Neuron (in vitro differentiated cells): ENCODE measurements around the gene FAF1.
"Not testable (repeated sequence)": the region's sequence is repeated elsewhere in the genome, so short reads cannot be mapped to it uniquely, and the experiment has no call there.

Experiments
- H2AFZ ChIP-seq: one replicate; pipeline ENCODE4 v1.6.1; 2013; ENCODE audit warnings: low read depth, mild to moderate bottlenecking, inconsistent platforms, low read length, moderate library complexity
- H3K27me3 ChIP-seq: one replicate; pipeline ENCODE4 v1.6.1; 2013; ENCODE audit warnings: low read length; ENCODE audit not compliant: insufficient read depth
- H3K36me3 ChIP-seq: one replicate; pipeline ENCODE4 v1.6.1; 2013; ENCODE audit warnings: low read length; ENCODE audit not compliant: insufficient read depth
- H3K4me1 ChIP-seq: one replicate; pipeline ENCODE4 v1.6.1; 2013; ENCODE audit warnings: low read length; ENCODE audit not compliant: insufficient read depth
- H3K4me3 ChIP-seq: 2 replicates; pipeline ENCODE4 v1.5.1; 2013; ENCODE audit warnings: mild to moderate bottlenecking, low read length, moderate library complexity
- H3K9me3 ChIP-seq: one replicate; pipeline ENCODE4 v1.6.1; 2013; ENCODE audit warnings: low read length

FAF1 gene

GRCh38 chr1:50906050-50906449 lies 54.0 kb downstream of the FAF1 start:
- H3K9me3 ChIP-seq, H3K36me3 ChIP-seq, H2AFZ ChIP-seq: not testable (repeated sequence)

DNA sequence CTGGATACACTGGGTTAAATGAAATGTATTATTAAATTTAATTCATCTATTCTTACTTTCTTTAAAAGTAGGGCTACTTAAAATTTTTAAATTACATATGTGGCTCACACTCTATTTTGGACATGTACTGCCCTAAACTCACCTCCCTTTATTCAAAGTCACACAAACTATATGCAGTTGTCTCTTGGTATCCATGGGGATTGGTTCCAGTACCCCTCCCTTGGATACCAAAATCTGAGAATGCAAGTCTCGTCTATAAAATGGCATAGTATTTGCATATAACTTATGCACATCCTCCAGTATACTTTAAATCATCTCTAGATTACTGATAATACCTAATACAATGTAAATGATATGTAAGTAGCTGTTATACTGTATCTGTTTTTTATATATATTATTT lies 57.6 kb downstream of the FAF1 start:
- H3K36me3 ChIP-seq: no peaks in the 10 kb centered on the region
- no peaks in the 10 kb centered on the region for H3K27me3 ChIP-seq
- no peaks in the 10 kb centered on the region for H3K4me1 ChIP-seq
- H3K9me3 ChIP-seq: no peaks in the 10 kb centered on the region
- no peak overlapping the region for H3K4me3 ChIP-seq
- no peak overlapping the region for H2AFZ ChIP-seq

More at GRCh38 chr1:50906050-50906449, 54.0 kb downstream of the FAF1 start:
- H3K27me3 ChIP-seq, H3K4me1 ChIP-seq, H3K4me3 ChIP-seq: not testable (repeated sequence)

DNA sequence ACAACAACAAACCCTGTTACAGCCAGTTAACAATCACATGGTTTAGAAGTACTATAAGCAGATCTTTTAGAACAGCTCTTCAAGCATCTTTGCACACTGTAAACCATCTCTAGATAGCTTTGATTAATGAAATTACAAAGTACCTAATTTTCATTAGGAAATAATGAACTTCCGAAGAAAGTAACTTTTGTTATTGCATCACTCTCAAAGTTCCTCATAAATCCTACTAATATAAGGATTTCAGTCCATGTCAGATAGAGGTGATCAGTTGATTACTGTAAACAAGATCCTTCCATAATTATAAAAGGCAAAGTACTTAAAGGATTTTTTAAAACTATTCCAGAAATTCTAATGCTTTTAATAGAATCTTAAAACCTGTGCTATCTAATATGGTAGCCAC lies 58.2 kb downstream of the FAF1 start:
- Histone ChIP-seq H2AFZ (no peak overlapping the region), H3K4me1 (no peaks in the 10 kb centered on the region), H3K36me3 (no peaks in the 10 kb centered on the region), H3K27me3 (no peaks in the 10 kb centered on the region), H3K9me3 (no peaks in the 10 kb centered on the region), H3K4me3 (no peak overlapping the region)

DNA sequence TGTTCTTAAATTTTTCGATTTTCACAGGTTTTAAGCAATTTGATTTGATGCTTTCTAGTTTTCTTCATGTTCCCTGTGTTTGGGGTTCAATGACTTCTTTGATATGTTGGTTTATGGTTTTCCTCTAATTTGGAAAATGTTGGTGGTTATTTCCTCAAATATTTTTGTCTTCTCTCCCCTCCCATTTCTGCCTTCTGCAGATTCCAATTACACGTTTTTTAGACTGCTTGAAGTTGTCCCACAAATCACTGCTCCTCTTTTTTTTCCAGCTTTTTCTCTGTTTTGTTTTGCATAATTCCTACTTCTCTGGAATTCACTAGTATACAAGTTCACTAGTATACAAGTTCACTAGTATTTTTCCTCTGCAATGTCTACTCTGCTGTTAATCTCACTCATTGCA lies 61.3 kb downstream of the FAF1 start:
- no peaks in the 10 kb centered on the region for H3K9me3 ChIP-seq
- H3K27me3 ChIP-seq: no peaks in the 10 kb centered on the region
- H2AFZ ChIP-seq: no peak overlapping the region
- no peak overlapping the region for H3K4me3 ChIP-seq
- no peaks in the 10 kb centered on the region for H3K36me3 ChIP-seq
- no peaks in the 10 kb centered on the region for H3K4me1 ChIP-seq

- Histone ChIP-seq H3K27me3 (no peaks in the 10 kb centered on the region), H2AFZ (no peak overlapping the region), H3K36me3 (no peaks in the 10 kb centered on the region), H3K9me3 (no peaks in the 10 kb centered on the region), H3K4me3 (no peak overlapping the region), H3K4me1 (no peaks in the 10 kb centered on the region)
These were observed 65.7 kb downstream of the FAF1 start for GRCh38 chr1:50894340-50894739.

GRCh38 chr1:50893466-50893865 lies 66.6 kb downstream of the FAF1 start:
- Histone ChIP-seq H3K4me3 (no peak overlapping the region), H3K27me3 (no peaks in the 10 kb centered on the region), H3K4me1 (no peaks in the 10 kb centered on the region), H3K9me3 (no peaks in the 10 kb centered on the region), H2AFZ (no peak overlapping the region), H3K36me3 (no peaks in the 10 kb centered on the region)

DNA sequence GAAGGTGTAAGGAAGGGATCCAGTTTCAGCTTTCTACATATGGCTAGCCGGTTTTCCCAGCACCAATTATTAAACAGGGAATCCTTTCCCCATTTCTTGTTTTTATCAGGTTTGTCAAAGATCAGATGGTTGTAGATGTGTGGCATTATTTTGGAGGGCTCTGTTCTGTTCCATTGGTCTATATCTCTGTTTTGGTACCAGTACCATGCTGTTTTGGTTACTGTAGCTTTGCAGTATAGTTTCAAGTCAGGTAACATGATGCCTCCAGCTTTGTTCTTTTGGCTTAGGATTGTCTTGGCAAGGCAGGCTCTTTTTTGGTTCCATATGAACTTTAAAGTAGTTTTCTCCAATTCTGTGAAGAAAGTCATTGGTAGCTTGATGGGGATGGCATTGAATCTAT lies 72.5 kb downstream of the FAF1 start:
- not testable (repeated sequence) for H3K27me3 ChIP-seq, H3K36me3 ChIP-seq, H3K9me3 ChIP-seq, H3K4me3 ChIP-seq, H2AFZ ChIP-seq, H3K4me1 ChIP-seq

DNA sequence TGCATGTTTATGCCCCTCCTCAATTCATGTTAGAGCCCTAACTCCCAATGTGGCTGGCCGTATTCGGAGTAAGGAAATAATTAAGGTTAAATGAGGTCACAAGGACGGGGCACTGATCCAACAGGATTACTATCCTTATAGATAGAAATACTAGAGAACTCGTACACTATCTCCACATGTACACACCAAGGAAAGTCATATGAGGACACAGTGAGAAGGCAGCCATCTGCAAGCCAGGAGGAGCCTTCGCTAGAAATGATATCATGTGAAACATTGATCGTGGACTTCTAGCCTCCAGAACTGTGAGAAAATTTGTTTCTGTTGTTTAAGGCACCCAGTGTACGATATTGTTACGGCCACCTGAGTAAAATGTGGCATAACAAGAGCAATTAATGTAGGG lies 79.7 kb downstream of the FAF1 start:
- Histone ChIP-seq H3K27me3 (no peaks in the 10 kb centered on the region), H3K36me3 (no peaks in the 10 kb centered on the region), H3K4me1 (no peaks in the 10 kb centered on the region), H2AFZ (no peak overlapping the region), H3K9me3 (no peaks in the 10 kb centered on the region), H3K4me3 (no peak overlapping the region)

- no peak overlapping the region for H2AFZ ChIP-seq
- no peaks in the 10 kb centered on the region for H3K4me1 ChIP-seq
- no peaks in the 10 kb centered on the region for H3K27me3 ChIP-seq
- no peak overlapping the region for H3K4me3 ChIP-seq
- H3K36me3 ChIP-seq: no peaks in the 10 kb centered on the region
- no peaks in the 10 kb centered on the region for H3K9me3 ChIP-seq
These were observed 80.9 kb downstream of the FAF1 start for GRCh38 chr1:50879137-50879536.

- H3K27me3 ChIP-seq: no peaks in the 10 kb centered on the region
- H3K4me1 ChIP-seq: no peaks in the 10 kb centered on the region
- no peaks in the 10 kb centered on the region for H3K9me3 ChIP-seq
- H2AFZ ChIP-seq: no peak overlapping the region
- H3K36me3 ChIP-seq: no peaks in the 10 kb centered on the region
- H3K4me3 ChIP-seq: no peak overlapping the region
These were observed 81.6 kb downstream of the FAF1 start for GRCh38 chr1:50878434-50878833.

DNA sequence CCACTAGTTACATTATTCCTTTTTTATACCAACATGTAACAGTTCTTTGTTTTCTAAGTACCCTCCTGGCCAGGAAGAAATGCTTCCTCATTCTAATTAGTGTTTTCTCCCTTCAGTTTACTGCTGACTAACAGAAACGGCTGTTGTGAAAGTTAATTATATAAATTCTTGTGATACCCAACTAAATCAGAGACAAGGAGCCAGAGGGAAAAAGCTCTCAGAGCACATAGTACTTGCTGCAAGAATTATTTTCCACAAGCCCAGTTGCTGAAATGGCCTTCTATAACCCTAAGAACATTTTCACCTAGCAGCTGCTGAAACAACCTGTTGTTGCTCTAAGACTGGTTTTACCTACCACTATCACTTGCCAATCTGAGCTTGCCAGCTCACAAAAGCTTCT lies 82.4 kb downstream of the FAF1 start:
- no peak overlapping the region for H2AFZ ChIP-seq
- H3K4me1 ChIP-seq: no peaks in the 10 kb centered on the region
- H3K4me3 ChIP-seq: no peak overlapping the region
- H3K36me3 ChIP-seq: no peaks in the 10 kb centered on the region
- no peaks in the 10 kb centered on the region for H3K27me3 ChIP-seq
- H3K9me3 ChIP-seq: no peaks in the 10 kb centered on the region

DNA sequence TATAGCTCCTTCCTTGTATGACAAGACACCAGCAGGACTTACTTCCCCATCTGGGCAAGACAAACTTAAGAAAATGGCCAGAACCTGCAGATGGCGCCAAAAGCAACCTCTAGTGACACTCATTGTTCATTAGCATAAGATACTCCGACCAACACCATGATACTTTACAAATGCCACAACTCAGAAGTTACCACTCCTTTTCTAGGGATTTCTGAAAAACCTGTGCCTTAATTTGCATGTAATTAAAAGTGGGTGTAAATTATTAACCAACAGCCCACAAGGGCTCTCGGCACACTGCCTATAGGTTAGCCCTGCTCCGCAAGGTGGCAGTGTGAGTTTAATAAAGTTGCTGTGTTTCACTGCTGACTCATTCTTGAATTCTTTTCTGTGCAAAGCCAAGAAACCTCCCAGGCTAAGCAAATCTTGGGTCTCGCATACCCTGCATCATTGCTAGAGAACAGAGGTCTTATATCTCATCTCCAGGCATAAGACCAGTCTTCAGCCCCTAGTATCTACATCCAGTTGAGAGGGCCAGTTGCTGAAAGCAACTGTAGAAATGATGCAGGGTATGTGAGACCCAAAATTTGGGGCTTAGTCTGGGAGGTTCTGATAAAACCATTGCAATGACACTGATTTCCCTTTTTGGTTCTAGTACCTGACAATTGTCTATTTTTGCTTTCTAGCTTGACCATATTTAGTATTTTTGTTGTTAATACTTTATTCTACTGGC lies 86.4 kb downstream of the FAF1 start:
- H3K9me3 ChIP-seq: no peaks in the 10 kb centered on the region
- H3K27me3 ChIP-seq: no peaks in the 10 kb centered on the region
- H3K4me3 ChIP-seq: no peak overlapping the region
- H2AFZ ChIP-seq: no peak overlapping the region
- H3K36me3 ChIP-seq: no peaks in the 10 kb centered on the region
- H3K4me1 ChIP-seq: peaks cover 2% of the 10 kb centered on the region

- H3K4me1 ChIP-seq, H3K36me3 ChIP-seq, H2AFZ ChIP-seq, H3K27me3 ChIP-seq, H3K4me3 ChIP-seq, H3K9me3 ChIP-seq: not testable (repeated sequence)
These were observed 95.2 kb downstream of the FAF1 start for GRCh38 chr1:50864845-50865244.

DNA sequence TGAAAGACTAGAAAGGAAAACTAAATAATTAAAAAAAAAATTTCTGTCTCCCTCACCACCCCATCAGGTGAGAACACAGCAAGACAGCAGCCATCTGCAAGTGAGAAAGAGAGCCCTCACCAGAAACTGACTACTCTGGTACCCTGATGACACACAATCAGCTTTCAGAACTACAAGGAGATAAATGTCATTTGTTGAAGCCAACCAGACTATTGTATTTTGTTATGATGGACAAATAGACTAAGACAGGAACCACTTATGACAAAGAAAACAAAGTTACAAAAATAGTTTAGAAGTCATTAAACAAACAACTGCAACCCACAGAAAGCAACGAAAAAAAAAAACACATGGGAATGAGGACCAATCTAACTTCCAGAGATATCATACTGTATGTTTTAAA lies 98.3 kb downstream of the FAF1 start:
- H3K36me3 ChIP-seq: no peaks in the 10 kb centered on the region
- no peaks in the 10 kb centered on the region for H3K4me1 ChIP-seq

More for the DNA sequence above, 98.3 kb downstream of the FAF1 start:
- Histone ChIP-seq H3K9me3 (peaks cover 4% of the 10 kb centered on the region), H3K27me3 (no peaks in the 10 kb centered on the region), H3K4me3 (no peak overlapping the region), H2AFZ (no peak overlapping the region)
